SJCRH30 (cell line): ENCODE measurements around the gene COX7B. TPM values are rescaled to one million over a fixed set of nuclear protein-coding genes. Genes with fewer than 3 reads are reported as not detected.
"Not testable (repeated sequence)": the region's sequence is repeated elsewhere in the genome, so short reads cannot be mapped to it uniquely, and the experiment has no call there.

ENCODE experiments used
- DNase-seq, 2 experiments: peaks; one replicate each; pipeline ENCODE4 v3.0.0-alpha.2; 2015 to 2020
- H3K27ac ChIP-seq: fragments of 250-450 bp; sonication (Bioruptor Pico); 2 replicates; pipeline ENCODE4 v1.5.1; 2020; ENCODE audit warnings: mild to moderate bottlenecking, moderate library complexity
- H3K27me3 ChIP-seq: fragments of 250-450 bp; sonication (Bioruptor Pico); 2 replicates; pipeline ENCODE4 v1.5.1; 2020; ENCODE audit warnings: mild to moderate bottlenecking, moderate library complexity
- H3K36me3 ChIP-seq: fragments of 250-450 bp; sonication (Bioruptor Pico); 2 replicates; pipeline ENCODE4 v1.5.1; 2020; ENCODE audit warnings: mild to moderate bottlenecking, moderate library complexity
- H3K4me1 ChIP-seq: fragments of 250-450 bp; sonication (Bioruptor Pico); 2 replicates; pipeline ENCODE4 v1.5.1; 2020; ENCODE audit warnings: mild to moderate bottlenecking, moderate library complexity
- H3K4me3 ChIP-seq: fragments of 250-450 bp; sonication (Bioruptor Pico); 2 replicates; pipeline ENCODE4 v1.5.1; 2020; ENCODE audit warnings: mild to moderate bottlenecking, moderate library complexity
- H3K9me3 ChIP-seq: fragments of 250-450 bp; sonication (Bioruptor Pico); replicated peaks from 2 replicates; pipeline ENCODE4 v1.5.1; 2020; ENCODE audit warnings: mild to moderate bottlenecking, moderate library complexity
- total RNA-seq: library from RNA; depleted of rRNA; stranded (reverse); fragments of >200 nt; shearing (Covaris generic); gene quantifications from 2 replicates; pipeline ENCODE4 v1.2.3, GENCODE V29; 2014; rRNA removed

Gene COX7B
- total RNA-seq, result 541 and 548 TPM in 2 replicates

DNA sequence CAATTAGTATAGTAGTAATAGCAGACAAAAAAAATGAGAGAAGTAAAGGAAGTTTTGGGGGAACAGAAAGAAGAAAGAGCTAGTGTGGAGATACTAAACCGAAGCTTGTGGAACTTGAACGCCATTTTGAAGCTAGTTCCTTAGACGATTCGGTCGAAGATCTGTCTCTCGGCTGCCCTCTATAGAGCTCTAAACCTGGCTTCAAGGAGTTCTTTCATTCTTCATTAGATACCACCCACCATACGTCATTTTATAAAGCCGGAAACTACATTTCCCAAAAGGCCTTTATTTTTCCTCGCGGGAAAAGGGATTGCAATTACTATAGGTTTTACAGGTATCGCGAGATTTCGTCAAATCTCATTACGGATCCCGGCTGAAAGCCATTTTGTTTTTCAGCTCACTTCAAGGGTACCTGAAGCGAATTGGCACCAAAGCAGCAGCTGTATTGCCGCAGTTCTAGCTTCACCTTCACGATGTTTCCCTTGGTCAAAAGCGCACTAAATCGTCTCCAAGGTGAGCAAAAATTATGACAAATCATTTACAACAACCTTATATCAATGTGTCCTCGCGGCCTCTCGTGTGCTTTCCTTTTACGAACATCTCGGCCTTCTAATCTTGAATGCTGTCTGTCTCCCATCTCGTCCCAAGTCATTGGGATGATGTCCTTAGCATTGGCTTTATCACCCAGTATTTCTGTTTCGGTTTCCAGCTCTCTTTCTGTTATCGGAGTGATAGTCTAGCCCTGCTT is at the start of gene COX7B:
COX7B (plus strand) TSS at position 388 of the 748 bp plus-strand sequence; CDS start at position 474, 86 bp downstream.
- Histone ChIP-seq H3K27ac (peak within 1 kb of the TSS; percentile 85), H3K4me1 (no peaks in the 10 kb centered on the region), H3K27me3 (no peaks in the 10 kb centered on the region), H3K4me3 (peak within 1 kb of the TSS; percentile 81), H3K9me3 (no peaks in the 10 kb centered on the region), H3K36me3 (peaks cover 11% of the 10 kb centered on the region)
- peak; percentile 73 to 94 for DNase-seq

- H3K27ac ChIP-seq, result no peak overlapping the region
- H3K9me3 ChIP-seq, result no peaks in the 10 kb centered on the region
- H3K4me1 ChIP-seq, result no peaks in the 10 kb centered on the region
- no peak for DNase-seq
- H3K27me3 ChIP-seq, result no peaks in the 10 kb centered on the region
- H3K4me3 ChIP-seq, result no peak overlapping the region
- peaks cover 3% of the 10 kb centered on the region; the same call in 1 of the 2 replicates for H3K36me3 ChIP-seq
These were observed 23.9 kb upstream of the COX7B start for GRCh38 chrX:77875372-77875771.

GRCh38 chrX:77881418-77881817 is 17.9 kb upstream of the COX7B start:
- not testable (repeated sequence) for H3K4me1 ChIP-seq, H3K27ac ChIP-seq, H3K36me3 ChIP-seq, H3K4me3 ChIP-seq, H3K27me3 ChIP-seq, H3K9me3 ChIP-seq, DNase-seq

DNA sequence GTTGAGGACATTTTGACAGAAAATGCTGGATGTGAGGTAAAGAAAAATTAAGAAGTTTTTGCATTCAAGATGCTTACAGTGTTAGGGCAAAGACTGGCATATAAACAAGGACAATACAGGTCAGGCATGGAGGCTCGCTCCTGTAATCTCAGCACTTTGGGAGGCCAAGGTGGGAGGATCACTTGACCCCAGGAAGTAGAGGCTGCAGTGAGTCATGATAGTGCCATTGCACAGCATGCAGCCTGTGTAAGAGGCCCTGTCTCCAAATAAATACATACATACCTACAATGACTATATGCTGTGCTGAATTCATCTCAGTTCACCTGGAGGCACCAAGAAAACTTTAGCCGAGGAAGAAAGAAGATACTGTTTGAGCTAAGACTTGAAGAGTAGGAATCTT is 6.4 kb upstream of the COX7B start:
- Histone ChIP-seq H3K4me1 (no peaks in the 10 kb centered on the region), H3K36me3 (no peaks in the 10 kb centered on the region), H3K9me3 (no peaks in the 10 kb centered on the region), H3K4me3 (no peak overlapping the region), H3K27ac (no peak overlapping the region), H3K27me3 (no peaks in the 10 kb centered on the region)
- no peak for DNase-seq

DNA sequence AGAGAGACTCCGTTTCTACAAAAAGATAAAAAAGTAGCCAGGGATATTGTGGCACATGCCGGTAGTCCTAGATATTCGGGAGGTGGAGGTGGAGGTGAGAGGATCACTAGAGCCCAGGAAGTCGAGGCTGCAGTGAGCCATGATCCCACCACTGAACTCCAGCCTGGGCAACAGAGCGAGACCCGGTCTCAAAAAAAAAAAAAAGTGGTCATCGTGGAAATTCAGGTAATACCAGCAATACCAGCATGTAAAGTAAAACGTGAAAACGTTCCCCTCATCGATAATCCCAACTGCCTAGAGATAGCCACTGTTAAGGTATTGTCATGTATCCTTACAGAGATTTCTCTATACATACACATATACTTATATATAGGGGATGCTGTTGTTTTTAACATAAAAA is 5.6 kb upstream of the COX7B start:
- H3K9me3 ChIP-seq, result no peaks in the 10 kb centered on the region
- no peaks in the 10 kb centered on the region for H3K27me3 ChIP-seq
- peak overlapping the region; percentile 88; the same call in 1 of the 2 replicates for H3K4me3 ChIP-seq
- no peak overlapping the region for H3K27ac ChIP-seq
- no peaks in the 10 kb centered on the region for H3K36me3 ChIP-seq
- no peaks in the 10 kb centered on the region for H3K4me1 ChIP-seq
- no peak for DNase-seq

GRCh38 chrX:77894921-77895886 is 4.1 kb upstream of the COX7B start, which contains the start of gene MAGT1:
Gene MAGT1, minus strand, starts transcription at chrX:77895435. Its CDS starts 25 bp downstream, at chrX:77895410.
- Histone ChIP-seq H3K27ac (peak within 1 kb of the TSS; percentile 84), H3K36me3 (no peaks in the 10 kb centered on the region)
- DNase-seq, result peak; percentile 92 to 96

DNA sequence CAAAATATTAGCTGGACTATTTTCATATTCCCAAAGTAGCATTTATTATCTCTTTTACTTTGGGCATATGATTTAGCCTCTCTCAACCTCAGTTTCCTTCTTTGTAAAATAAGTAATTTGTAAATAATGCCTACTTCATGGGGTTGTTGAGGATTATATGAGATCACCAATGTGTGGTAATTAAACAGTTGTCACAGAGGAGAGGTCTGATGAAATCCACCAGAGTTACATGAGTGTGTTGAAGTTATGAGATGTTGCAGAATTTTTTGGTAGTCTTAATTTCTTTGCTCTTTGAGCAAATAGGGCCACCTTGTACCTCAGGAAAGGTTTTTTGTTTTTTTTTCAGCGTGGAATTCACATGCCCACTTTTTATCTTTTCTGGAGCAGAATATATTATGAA is 1.4 kb downstream of the COX7B start:
- peak overlapping the region; percentile 85 for H3K27ac ChIP-seq

More at GRCh38 chrX:77894921-77895886, 4.1 kb upstream of the COX7B start, which contains the start of gene MAGT1:
- peak within 1 kb of the TSS; percentile 88 for H3K4me3 ChIP-seq
- H3K9me3 ChIP-seq, result no peaks in the 10 kb centered on the region
- no peaks in the 10 kb centered on the region for H3K4me1 ChIP-seq
- H3K27me3 ChIP-seq, result no peaks in the 10 kb centered on the region

DNA sequence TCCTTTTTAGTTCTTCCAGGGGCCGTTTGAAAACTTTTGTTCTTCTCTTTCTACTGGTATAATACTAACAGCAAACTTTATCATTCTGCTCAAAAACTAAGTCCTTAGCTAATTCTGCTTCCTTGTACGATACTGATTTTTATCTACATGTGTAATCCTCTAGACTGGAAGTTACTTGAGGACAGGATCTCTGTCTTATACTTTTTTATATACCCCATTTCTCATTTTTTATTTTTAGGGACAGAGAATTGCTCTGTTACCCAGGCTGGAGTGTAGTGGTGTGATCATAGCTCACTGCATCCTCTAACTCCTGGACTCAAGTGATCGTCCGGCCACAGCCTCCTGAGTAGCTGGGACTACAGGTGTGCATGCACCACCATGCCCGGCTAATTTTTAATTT is 2.2 kb downstream of the COX7B start:
- Histone ChIP-seq H3K4me1 (no peaks in the 10 kb centered on the region), H3K36me3 (peaks cover 11% of the 10 kb centered on the region), H3K9me3 (no peaks in the 10 kb centered on the region), H3K27me3 (no peaks in the 10 kb centered on the region), H3K4me3 (no peak overlapping the region), H3K27ac (no peak overlapping the region)
- DNase-seq, result no peak

More for the DNA sequence above, 1.4 kb downstream of the COX7B start:
- Histone ChIP-seq H3K4me3 (peak overlapping the region; percentile 81), H3K9me3 (no peaks in the 10 kb centered on the region), H3K4me1 (no peaks in the 10 kb centered on the region), H3K27me3 (no peaks in the 10 kb centered on the region), H3K36me3 (peaks cover 11% of the 10 kb centered on the region)
- no peak for DNase-seq

GRCh38 chrX:77910108-77910840 is 11.0 kb downstream of the COX7B start, which contains the start of gene ATP7A:
Gene ATP7A, plus strand, starts transcription at chrX:77910693. Its CDS starts 60,949 bp downstream, at chrX:77971642.
- Histone ChIP-seq H3K9me3 (no peaks in the 10 kb centered on the region), H3K27me3 (no peaks in the 10 kb centered on the region), H3K4me1 (no peaks in the 10 kb centered on the region), H3K36me3 (no peaks in the 10 kb centered on the region), H3K27ac (peak within 1 kb of the TSS; percentile 76), H3K4me3 (peak within 1 kb of the TSS; percentile 73)
- DNase-seq, result peak; percentile 90 to 92

DNA sequence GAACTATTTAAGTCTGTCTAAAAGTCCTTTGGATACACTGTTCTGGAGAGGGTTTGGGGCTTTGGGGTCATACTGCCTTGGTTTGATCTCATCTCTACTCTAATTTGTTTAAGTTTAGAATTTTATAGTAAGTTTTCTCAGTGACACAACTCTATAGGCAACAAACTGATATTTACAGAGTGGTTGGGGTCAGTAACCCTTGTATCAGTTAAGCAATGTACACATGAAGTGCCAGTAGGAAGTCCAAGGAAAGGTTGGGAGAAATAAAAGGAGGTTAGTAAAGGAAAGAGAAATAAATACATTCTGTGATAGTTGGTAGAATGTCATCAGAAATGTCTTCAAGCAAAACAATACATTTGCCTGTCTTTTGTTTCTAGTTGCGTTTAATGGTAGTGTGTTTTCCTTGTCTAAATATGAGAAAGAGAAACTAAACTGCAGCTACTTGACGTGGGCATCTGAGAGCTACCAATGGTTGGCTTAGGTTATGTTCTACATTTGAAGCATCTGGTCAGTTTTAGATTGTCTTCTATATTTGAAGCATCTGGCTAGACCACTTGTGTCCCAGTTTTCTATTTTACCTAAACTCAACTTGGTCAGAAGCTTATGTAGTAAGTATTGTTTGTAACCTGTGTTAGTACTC is 18.1 kb downstream of the COX7B start:
- Histone ChIP-seq H3K9me3 (no peaks in the 10 kb centered on the region), H3K36me3 (no peaks in the 10 kb centered on the region)

GRCh38 chrX:77918568-77918967 is 19.3 kb downstream of the COX7B start:
- Histone ChIP-seq H3K4me1 (no peaks in the 10 kb centered on the region), H3K9me3 (no peaks in the 10 kb centered on the region), H3K27ac (no peak overlapping the region), H3K27me3 (no peaks in the 10 kb centered on the region), H3K4me3 (no peak overlapping the region), H3K36me3 (no peaks in the 10 kb centered on the region)
- DNase-seq, result no peak

More for the DNA sequence above, 18.1 kb downstream of the COX7B start:
- Histone ChIP-seq H3K27ac (no peak overlapping the region), H3K27me3 (no peaks in the 10 kb centered on the region), H3K4me3 (no peak overlapping the region), H3K4me1 (no peaks in the 10 kb centered on the region)
- no peak for DNase-seq

DNA sequence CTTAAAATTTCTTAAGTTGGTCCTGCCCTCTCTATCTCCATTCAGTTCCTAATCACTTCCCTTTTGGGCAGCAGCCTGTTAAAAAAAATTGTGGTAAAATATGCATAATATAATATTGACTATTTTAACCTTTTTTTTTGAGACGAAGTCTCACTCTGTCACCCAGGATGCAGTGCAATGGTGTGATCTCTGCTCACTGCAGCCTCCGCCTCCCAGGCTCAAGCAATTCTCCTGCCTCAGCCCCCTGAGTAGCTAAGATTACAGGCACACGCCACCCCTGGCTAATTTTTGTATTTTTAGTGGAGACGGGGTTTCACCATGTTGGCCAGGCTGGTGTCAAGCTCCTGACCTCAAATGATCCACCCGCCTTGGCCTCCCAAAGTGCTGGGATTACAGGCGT is 20.1 kb downstream of the COX7B start:
- H3K4me1 ChIP-seq, result not testable (repeated sequence)

GRCh38 chrX:77922787-77923186 is 23.5 kb downstream of the COX7B start:
- no peaks in the 10 kb centered on the region for H3K36me3 ChIP-seq
- no peaks in the 10 kb centered on the region for H3K27me3 ChIP-seq
- DNase-seq, result no peak
- H3K4me3 ChIP-seq, result no peak overlapping the region
- no peaks in the 10 kb centered on the region for H3K9me3 ChIP-seq
- no peak overlapping the region for H3K27ac ChIP-seq
- no peaks in the 10 kb centered on the region for H3K4me1 ChIP-seq

More for the DNA sequence above, 20.1 kb downstream of the COX7B start:
- H3K27me3 ChIP-seq, H3K36me3 ChIP-seq, H3K27ac ChIP-seq, H3K9me3 ChIP-seq, H3K4me3 ChIP-seq, DNase-seq: not testable (repeated sequence)
